ENCODE results near the gene HPCAL1. TPM values are rescaled to one million over a fixed set of nuclear protein-coding genes. Genes with fewer than 3 reads are reported as not detected.
A peak's percentile ranks its signal among the peaks of the same experiment; 100 is the strongest.

HPCAL1 gene
- total and polyA plus RNA-seq, 2 experiments from 2014 or later = 58.9 to 65.4 TPM

DNA sequence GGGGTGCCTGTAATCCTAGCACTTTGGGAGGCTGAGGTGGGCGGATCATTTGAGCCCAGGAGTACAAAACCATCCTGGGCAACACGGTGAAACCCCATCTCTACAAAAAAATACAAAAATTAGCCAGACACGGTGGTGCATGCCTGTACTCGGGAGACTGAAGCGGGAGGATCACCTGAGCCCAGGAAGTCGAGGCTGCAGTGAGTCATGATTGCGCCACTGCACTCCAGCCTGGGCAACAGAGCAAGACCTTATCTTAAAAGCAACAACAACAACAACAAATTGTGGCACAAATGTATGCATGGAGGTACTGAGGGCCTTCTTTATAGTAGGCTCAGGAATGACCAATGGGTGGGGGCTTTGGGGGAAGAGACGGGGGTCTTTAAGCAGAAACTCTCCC, 38.5 kb downstream of the HPCAL1 start:
- no peak overlapping the region for H3K27ac ChIP-seq
- no peak overlapping the region for H3K4me3 ChIP-seq
- TF ChIP-seq EZH2phosphoT487 (IDR thresholded peaks at IDR 0.05; ENCODE audit: insufficient read depth, low read depth) = no peak
- no peak for TF ChIP-seq EZH2 (IDR thresholded peaks at IDR 0.05; ENCODE audit: insufficient read depth, poor library complexity, severe bottlenecking)
- H3K9me2 ChIP-seq (ENCODE audit: insufficient read depth) = no peaks in the 10 kb centered on the region
- no peak overlapping the region for H2AFZ ChIP-seq
- 82 to 92% methylated on average over 7 to 8 of the region's 8 CpGs for WGBS, 2 experiments (ENCODE audit: low coverage in 1 of 2, low lambda C conversion rate in 2 of 2, missing lambda C conversion rate in 2 of 2)
- peaks cover 82% of the 10 kb centered on the region for H3K79me2 ChIP-seq (ENCODE audit: insufficient read depth)
- in situ Hi-C loops (cut with MboI) = no loop called here
- DNase-seq = no peak
- H3K9me3 ChIP-seq (ENCODE audit: low read depth) = no peaks in the 10 kb centered on the region
- no peak overlapping the region for H3K4me2 ChIP-seq (ENCODE audit: unreplicated experiment)
- no peaks in the 10 kb centered on the region for H3K4me1 ChIP-seq (ENCODE audit: insufficient read depth)
- H3F3A ChIP-seq (ENCODE audit: insufficient read depth) = no peaks in the 10 kb centered on the region
- no peaks in the 10 kb centered on the region for H3K27me3 ChIP-seq (replicated peaks; ENCODE audit: insufficient read depth)
- no peak overlapping the region for H3K9ac ChIP-seq
- H3K36me3 ChIP-seq (ENCODE audit: low read depth) = no peaks in the 10 kb centered on the region
- H4K20me1 ChIP-seq (ENCODE audit: insufficient read depth) = no peaks in the 10 kb centered on the region

DNA sequence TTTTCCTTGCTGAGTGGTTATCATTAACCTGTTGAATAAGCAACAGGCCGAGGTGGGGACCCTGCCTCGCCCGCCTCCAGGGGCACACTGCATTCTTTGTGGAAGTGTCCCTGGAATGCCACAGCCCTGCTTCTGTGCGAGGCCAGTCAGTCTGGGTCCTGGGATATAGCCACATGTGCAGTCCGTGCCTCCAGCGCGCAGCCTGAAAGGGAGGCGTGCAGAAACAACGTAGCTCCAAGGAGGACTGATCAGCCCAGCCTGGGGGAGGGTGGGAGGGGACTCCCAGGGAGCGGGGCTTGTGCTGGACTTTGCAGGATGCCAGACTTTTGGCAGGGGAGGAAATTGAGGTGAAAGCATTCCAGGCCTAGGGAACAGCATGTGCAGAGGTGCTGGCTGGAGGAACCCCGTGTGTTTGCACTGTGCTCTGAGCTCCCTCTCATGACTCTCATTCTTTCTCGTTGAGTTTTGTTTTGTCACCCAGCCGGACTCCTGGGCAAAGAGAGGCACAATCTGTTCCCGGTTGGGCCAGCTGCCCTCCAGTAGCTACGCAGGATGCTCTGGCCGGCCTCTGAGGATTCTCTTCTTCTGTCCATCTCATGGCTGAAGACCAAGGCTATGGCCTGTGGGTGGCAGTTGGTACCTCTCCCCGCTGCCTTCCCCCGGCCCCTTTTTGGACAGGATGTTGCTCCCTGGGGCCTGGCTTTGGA, 39.7 kb downstream of the HPCAL1 start:
- H3K4me3 ChIP-seq = no peak overlapping the region
- H4K20me1 ChIP-seq (ENCODE audit: insufficient read depth) = no peaks in the 10 kb centered on the region
- 50 to 58% methylated on average over 18 of the region's 18 CpGs for WGBS, 2 experiments (ENCODE audit: low coverage in 1 of 2, low lambda C conversion rate in 2 of 2, missing lambda C conversion rate in 2 of 2)
- H3K27me3 ChIP-seq (replicated peaks; ENCODE audit: insufficient read depth) = no peaks in the 10 kb centered on the region
- TF ChIP-seq EZH2phosphoT487 (IDR thresholded peaks at IDR 0.05; ENCODE audit: insufficient read depth, low read depth) (no peak), EZH2 (IDR thresholded peaks at IDR 0.05; ENCODE audit: insufficient read depth, poor library complexity, severe bottlenecking) (no peak)
- no peak overlapping the region for H2AFZ ChIP-seq
- DNase-seq = peak; percentile 43
- no peaks in the 10 kb centered on the region for H3K36me3 ChIP-seq (ENCODE audit: low read depth)
- no peak overlapping the region for H3K27ac ChIP-seq
- no peaks in the 10 kb centered on the region for H3K9me3 ChIP-seq (ENCODE audit: low read depth)
- H3F3A ChIP-seq (ENCODE audit: insufficient read depth) = no peaks in the 10 kb centered on the region
- H3K9me2 ChIP-seq (ENCODE audit: insufficient read depth) = no peaks in the 10 kb centered on the region
- H3K4me2 ChIP-seq (ENCODE audit: unreplicated experiment) = no peak overlapping the region
- H3K9ac ChIP-seq = no peak overlapping the region
- no peaks in the 10 kb centered on the region; the same call in 1 of the 2 replicates for H3K4me1 ChIP-seq (ENCODE audit: insufficient read depth)
- in situ Hi-C loops (cut with MboI) = no loop called here
- peaks cover 81% of the 10 kb centered on the region for H3K79me2 ChIP-seq (ENCODE audit: insufficient read depth)

DNA sequence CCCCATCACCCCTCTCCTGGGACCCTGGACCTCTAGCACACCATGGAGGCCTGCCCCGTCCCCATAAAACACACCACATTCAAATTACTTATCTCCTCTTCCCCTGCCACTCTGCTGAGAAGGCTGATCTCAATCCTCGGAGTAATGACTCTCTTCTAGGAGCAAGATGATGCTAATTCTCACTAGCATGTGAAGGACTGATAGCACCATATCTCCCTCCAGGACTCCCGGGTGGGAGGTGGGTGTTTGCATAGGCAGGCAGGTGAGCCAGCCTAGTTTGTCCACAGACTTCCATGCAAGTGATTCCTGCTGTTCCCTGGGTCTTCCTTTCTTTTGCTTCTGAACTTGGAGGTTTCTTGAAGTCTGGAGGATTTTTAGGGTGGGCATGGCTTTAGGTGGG, 40.5 kb downstream of the HPCAL1 start:
- in situ Hi-C loops (cut with MboI) = no loop called here
- WGBS, 2 experiments (ENCODE audit: low coverage in 1 of 2, low lambda C conversion rate in 2 of 2, missing lambda C conversion rate in 2 of 2) = 82 to 89% methylated on average over 3 of the region's 3 CpGs
- Histone ChIP-seq H3K4me1 (ENCODE audit: insufficient read depth) (no peaks in the 10 kb centered on the region; the same call in 1 of the 2 replicates), H3K9me3 (ENCODE audit: low read depth) (no peaks in the 10 kb centered on the region), H3K4me3 (no peak overlapping the region), H3K27me3 (replicated peaks; ENCODE audit: insufficient read depth) (no peaks in the 10 kb centered on the region), H3F3A (ENCODE audit: insufficient read depth) (no peaks in the 10 kb centered on the region), H3K79me2 (ENCODE audit: insufficient read depth) (peaks cover 83% of the 10 kb centered on the region), H4K20me1 (ENCODE audit: insufficient read depth) (no peaks in the 10 kb centered on the region), H3K9ac (no peak overlapping the region), H3K36me3 (ENCODE audit: low read depth) (no peaks in the 10 kb centered on the region), H3K9me2 (ENCODE audit: insufficient read depth) (no peaks in the 10 kb centered on the region), H2AFZ (no peak overlapping the region), H3K4me2 (ENCODE audit: unreplicated experiment) (no peak overlapping the region), H3K27ac (no peak overlapping the region)
- no peak for TF ChIP-seq EZH2 (IDR thresholded peaks at IDR 0.05; ENCODE audit: insufficient read depth, poor library complexity, severe bottlenecking)
- TF ChIP-seq EZH2phosphoT487 (IDR thresholded peaks at IDR 0.05; ENCODE audit: insufficient read depth, low read depth) = no peak
- DNase-seq = no peak

DNA sequence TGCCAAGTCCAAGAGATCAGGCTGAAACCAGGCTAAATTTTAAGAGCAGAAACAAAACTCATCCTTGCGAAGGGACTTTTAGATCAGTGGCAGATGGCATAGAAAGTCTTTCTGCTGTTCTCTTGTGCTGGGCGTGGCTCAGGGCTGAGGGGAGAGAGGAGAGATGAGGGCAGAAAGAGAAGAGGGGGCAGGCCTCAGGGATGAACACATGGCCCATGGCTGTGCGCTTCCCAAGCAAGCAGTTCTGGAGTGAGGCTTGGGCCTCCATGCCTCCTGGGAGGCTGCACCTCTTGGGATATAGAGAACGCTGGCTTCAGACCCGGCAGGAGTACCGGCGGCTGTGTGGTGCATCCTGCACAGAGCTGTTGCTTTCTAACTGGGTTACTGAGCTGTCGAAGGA, 41.0 kb downstream of the HPCAL1 start:
- no peaks in the 10 kb centered on the region for H3F3A ChIP-seq (ENCODE audit: insufficient read depth)
- H3K4me1 ChIP-seq (ENCODE audit: insufficient read depth) = no peaks in the 10 kb centered on the region; the same call in 1 of the 2 replicates
- no peaks in the 10 kb centered on the region for H4K20me1 ChIP-seq (ENCODE audit: insufficient read depth)
- H3K9me3 ChIP-seq (ENCODE audit: low read depth) = no peaks in the 10 kb centered on the region
- no peaks in the 10 kb centered on the region for H3K36me3 ChIP-seq (ENCODE audit: low read depth)
- no peak overlapping the region for H2AFZ ChIP-seq
- H3K27ac ChIP-seq = no peak overlapping the region
- no peak for TF ChIP-seq EZH2 (IDR thresholded peaks at IDR 0.05; ENCODE audit: insufficient read depth, poor library complexity, severe bottlenecking)
- no peak for TF ChIP-seq EZH2phosphoT487 (IDR thresholded peaks at IDR 0.05; ENCODE audit: insufficient read depth, low read depth)
- no peak overlapping the region for H3K4me2 ChIP-seq (ENCODE audit: unreplicated experiment)
- in situ Hi-C loops (cut with MboI) = no loop called here
- DNase-seq = no peak
- H3K4me3 ChIP-seq = no peak overlapping the region
- H3K27me3 ChIP-seq (replicated peaks; ENCODE audit: insufficient read depth) = no peaks in the 10 kb centered on the region
- WGBS, 2 experiments (ENCODE audit: low coverage in 1 of 2, low lambda C conversion rate in 2 of 2, missing lambda C conversion rate in 2 of 2) = 91 to 92% methylated on average over 8 of the region's 8 CpGs
- no peak overlapping the region for H3K9ac ChIP-seq
- H3K79me2 ChIP-seq (ENCODE audit: insufficient read depth) = peaks cover 79% of the 10 kb centered on the region
- no peaks in the 10 kb centered on the region for H3K9me2 ChIP-seq (ENCODE audit: insufficient read depth)
